Gastroesophageal sphincter (tissue), 4 donors: Measurements from ENCODE around the gene MYO9A. TPM values are rescaled to one million over a fixed set of nuclear protein-coding genes. Genes with fewer than 3 reads are reported as not detected.
"Not testable (repeated sequence)": the region's sequence is repeated elsewhere in the genome, so short reads cannot be mapped to it uniquely, and the experiment has no call there.

Experiments used
- ATAC-seq: fragments of 150-250 bp; one replicate; pipeline ENCODE4 v1.9.1; 2016; ENCODE audit warnings: mild to moderate bottlenecking, moderate library complexity
- H3K27ac ChIP-seq, 4 donors: fragments of 200-600 bp; sonication (generic) in 3 of 4; 1 replicate in 3 of 4; 2 replicates in 1 of 4; pipeline ENCODE4 v1.5.1; 2016 to 2019
- H3K27me3 ChIP-seq: fragments of 200-600 bp; sonication (generic); one replicate; pipeline ENCODE4 v1.5.1; 2019
- H3K36me3 ChIP-seq, 2 donors: fragments of 200-600 bp; sonication (generic); one replicate each; pipeline ENCODE4 v1.5.1; 2019; ENCODE audit warnings: control low read depth in 1 of 2
- H3K4me1 ChIP-seq, 3 donors: fragments of 200-600 bp; sonication (generic); 1 replicate in 2 of 3; 2 replicates in 1 of 3; pipeline ENCODE4 v1.5.1; 2016 to 2019; ENCODE audit warnings: control low read depth in 2 of 3
- H3K4me3 ChIP-seq, 2 donors: fragments of 200-600 bp; sonication (generic); one replicate each; pipeline ENCODE4 v1.5.1; 2019; ENCODE audit warnings: mild to moderate bottlenecking in 1 of 2, moderate library complexity in 1 of 2
- H3K9me3 ChIP-seq, 3 donors: fragments of 200-600 bp; sonication (generic); one replicate each; pipeline ENCODE4 v1.5.1; 2017 to 2019; ENCODE audit warnings: control low read depth in 2 of 3
- CTCF ChIP-seq, 4 experiments: fragments of 200-600 bp in 2 of 4; fragments of 450-650 bp in 2 of 4; sonication (generic) in 1 of 4; IDR thresholded peaks; one replicate each; pipeline ENCODE4 v1.5.1; 2017 to 2019; ENCODE audit warnings: antibody characterized with exemption in 4 of 4, mild to moderate bottlenecking in 2 of 4, moderate library complexity in 2 of 4
- EP300 ChIP-seq: sonication (generic); formaldehyde crosslinking; IDR thresholded peaks from one replicate; pipeline ENCODE4 v1.6.1; 2017; ENCODE audit warnings: antibody characterized with exemption, mild to moderate bottlenecking
- POLR2A ChIP-seq, 2 donors: fragments of 450-650 bp; IDR thresholded peaks; one replicate each; pipeline ENCODE4 v1.6.1; 2017; ENCODE audit warnings: antibody characterized with exemption in 2 of 2, mild to moderate bottlenecking in 2 of 2, moderate library complexity in 1 of 2
- POLR2AphosphoS5 ChIP-seq: sonication (generic); formaldehyde crosslinking; IDR thresholded peaks from one replicate; pipeline ENCODE4 v1.6.1; 2017; ENCODE audit warnings: antibody characterized with exemption
- WGBS, 2 donors: methylation state at CpG; one replicate each; pipeline ENCODE4 v1.1.5; 2018; ENCODE audit warnings: low coverage in 1 of 2; 5-methylcytosine and 5-hydroxymethylcytosine counted together
- total RNA-seq, 4 donors: library from RNA; depleted of rRNA; stranded (reverse); fragments of >200 nt; gene quantifications; one replicate each; pipeline ENCODE4 v1.1.0, GENCODE V29; 2016

Gene MYO9A
- total RNA-seq, 4 donors from 2014 or later: 74.5 to 118 (median 108) TPM

- H3K27ac ChIP-seq: peak overlapping the region in 1 of 4 donors; percentile 22
- no peaks in the 10 kb centered on the region for H3K27me3 ChIP-seq
- H3K4me1 ChIP-seq: peaks cover 0 to 14% (median 0%) of the 10 kb centered on the region in 3 donors
- H3K36me3 ChIP-seq: peaks cover 0 to 32% of the 10 kb centered on the region in 2 donors
- H3K9me3 ChIP-seq: no peaks in the 10 kb centered on the region
- TF ChIP-seq EP300: no peak
- TF ChIP-seq CTCF (IDR thresholded peaks at IDR 0.05): no peak
- no peak for TF ChIP-seq POLR2A (IDR thresholded peaks at IDR 0.05)
- no peak for TF ChIP-seq POLR2AphosphoS5
- 88 to 90% methylated on average over 2 of the region's 2 CpGs for WGBS, 2 donors
- H3K4me3 ChIP-seq: no peak overlapping the region
- no peak for ATAC-seq
These were observed 96.3 kb downstream of the MYO9A start for GRCh38 chr15:72021604-72022003.

- H3K27me3 ChIP-seq: no peaks in the 10 kb centered on the region
- WGBS, 2 donors: 82 to 86% methylated on average over 1 of the region's 1 CpG
- H3K4me1 ChIP-seq: peaks cover 0 to 14% (median 0%) of the 10 kb centered on the region in 3 donors
- H3K27ac ChIP-seq: peak overlapping the region in 1 of 4 donors; percentile 22
- H3K4me3 ChIP-seq: no peak overlapping the region
- no peaks in the 10 kb centered on the region for H3K9me3 ChIP-seq
- no peak for ATAC-seq
- peaks cover 4 to 32% of the 10 kb centered on the region in 2 donors for H3K36me3 ChIP-seq
- TF ChIP-seq POLR2AphosphoS5: no peak
- TF ChIP-seq CTCF (IDR thresholded peaks at IDR 0.05): no peak
- TF ChIP-seq POLR2A (IDR thresholded peaks at IDR 0.05): no peak
- TF ChIP-seq EP300: no peak
These were observed 97.2 kb downstream of the MYO9A start for GRCh38 chr15:72020799-72021198.

- H3K4me1 ChIP-seq, ATAC-seq, H3K27me3 ChIP-seq, H3K27ac ChIP-seq, H3K9me3 ChIP-seq, H3K4me3 ChIP-seq: not testable (repeated sequence)
- H3K36me3 ChIP-seq: peaks cover 4 to 25% of the 10 kb centered on the region in 2 donors
- 100% methylated on average over 1 to 2 of the region's 3 CpGs for WGBS, 2 donors
These were observed 103.4 kb downstream of the MYO9A start for GRCh38 chr15:72014555-72014954.

- ATAC-seq: no peak
- no peak for TF ChIP-seq CTCF (IDR thresholded peaks at IDR 0.05)
- TF ChIP-seq POLR2A (IDR thresholded peaks at IDR 0.05): no peak
- TF ChIP-seq POLR2AphosphoS5: no peak
- no peak for TF ChIP-seq EP300
- H3K27me3 ChIP-seq: no peaks in the 10 kb centered on the region
- no peak overlapping the region for H3K4me3 ChIP-seq
- no peak overlapping the region for H3K27ac ChIP-seq
- peaks cover 4 to 25% of the 10 kb centered on the region in 2 donors for H3K36me3 ChIP-seq
- H3K9me3 ChIP-seq: no peaks in the 10 kb centered on the region
- 86 to 100% methylated on average over 2 of the region's 2 CpGs for WGBS, 2 donors
- H3K4me1 ChIP-seq: no peaks in the 10 kb centered on the region
These were observed 104.2 kb downstream of the MYO9A start for GRCh38 chr15:72013703-72014102.

- no peak overlapping the region for H3K4me3 ChIP-seq
- WGBS, 2 donors: 85 to 90% methylated on average over 2 of the region's 2 CpGs
- H3K36me3 ChIP-seq: peaks cover 3 to 32% of the 10 kb centered on the region in 2 donors
- no peaks in the 10 kb centered on the region for H3K9me3 ChIP-seq
- ATAC-seq: no peak
- no peak overlapping the region for H3K27ac ChIP-seq
- H3K4me1 ChIP-seq: no peaks in the 10 kb centered on the region
- no peaks in the 10 kb centered on the region for H3K27me3 ChIP-seq
- no peak for TF ChIP-seq POLR2A (IDR thresholded peaks at IDR 0.05)
- TF ChIP-seq CTCF (IDR thresholded peaks at IDR 0.05): no peak
- no peak for TF ChIP-seq EP300
- TF ChIP-seq POLR2AphosphoS5: no peak
These were observed 106.5 kb downstream of the MYO9A start for GRCh38 chr15:72011302-72011942.
